Pulmonary artery endothelial cell (primary cell): ENCODE data around the gene TPR. TPM values are rescaled to one million over a fixed set of nuclear protein-coding genes. Genes with fewer than 3 reads are reported as not detected.
"Not testable (repeated sequence)": the region's sequence is repeated elsewhere in the genome, so short reads cannot be mapped to it uniquely, and the experiment has no call there.

Experiments used
- DNase-seq: peaks from one replicate; pipeline ENCODE4 v3.0.0-alpha.2; 2011; ENCODE audit warnings: low read depth, low spot score
- total RNA-seq: library from RNA; depleted of rRNA; stranded (reverse); fragments of >200 nt; gene quantifications from 2 replicates; pipeline ENCODE4 v1.2.3, GENCODE V29; 2014

The TPR gene
- total RNA-seq = 85.0 and 98.5 TPM in 2 replicates

- peak; percentile 99 for DNase-seq
These were observed at the start of gene TPR, which contains the start of gene ODR4 for GRCh38 chr1:186375152-186375928. TPR (minus strand) TSS chr1:186375253; CDS start chr1:186375028, 225 bp downstream. ODR4 (plus strand) TSS chr1:186375838; CDS start chr1:186379786, 3,948 bp downstream.

- no peak for DNase-seq
These were observed 49.5 kb upstream of the TPR start for GRCh38 chr1:186424539-186424938.

- DNase-seq = no peak
These were observed 46.4 kb upstream of the TPR start for GRCh38 chr1:186421446-186421845.

GRCh38 chr1:186420923-186421322, 45.9 kb upstream of the TPR start:
- no peak for DNase-seq

- DNase-seq = no peak
These were observed 45.3 kb upstream of the TPR start for GRCh38 chr1:186420311-186420710.

GRCh38 chr1:186418503-186418902, 43.5 kb upstream of the TPR start:
- no peak for DNase-seq

- DNase-seq = no peak
These were observed 38.3 kb upstream of the TPR start for GRCh38 chr1:186413319-186413718.

GRCh38 chr1:186409091-186409490, 34.0 kb upstream of the TPR start:
- no peak for DNase-seq

GRCh38 chr1:186404454-186405051, 29.5 kb upstream of the TPR start:
- peak; percentile 82 for DNase-seq

- no peak for DNase-seq
These were observed 28.6 kb upstream of the TPR start for GRCh38 chr1:186403632-186404031.

GRCh38 chr1:186401446-186401845, 26.4 kb upstream of the TPR start:
- not testable (repeated sequence) for DNase-seq

GRCh38 chr1:186392711-186393110, 17.7 kb upstream of the TPR start:
- not testable (repeated sequence) for DNase-seq

- no peak for DNase-seq
These were observed 16.8 kb upstream of the TPR start for GRCh38 chr1:186391841-186392240.

GRCh38 chr1:186390925-186391324, 15.9 kb upstream of the TPR start:
- DNase-seq = no peak

GRCh38 chr1:186386725-186387383, 11.8 kb upstream of the TPR start:
- DNase-seq = no peak

- DNase-seq = no peak
These were observed 871 bp upstream of the TPR start for GRCh38 chr1:186375929-186376319.

GRCh38 chr1:186374303-186375151, 526 bp downstream of the TPR start:
- no peak for DNase-seq

GRCh38 chr1:186347837-186348691, 27.0 kb downstream of the TPR start:
- not testable (repeated sequence) for DNase-seq

- no peak for DNase-seq
These were observed 34.3 kb downstream of the TPR start for GRCh38 chr1:186340772-186341171.

- no peak for DNase-seq
These were observed 37.5 kb downstream of the TPR start for GRCh38 chr1:186337554-186337953.
